ENCODE results near the gene TIA1.
A peak's percentile ranks its signal among the peaks of the same experiment; 100 is the strongest.

Gene TIA1

DNA sequence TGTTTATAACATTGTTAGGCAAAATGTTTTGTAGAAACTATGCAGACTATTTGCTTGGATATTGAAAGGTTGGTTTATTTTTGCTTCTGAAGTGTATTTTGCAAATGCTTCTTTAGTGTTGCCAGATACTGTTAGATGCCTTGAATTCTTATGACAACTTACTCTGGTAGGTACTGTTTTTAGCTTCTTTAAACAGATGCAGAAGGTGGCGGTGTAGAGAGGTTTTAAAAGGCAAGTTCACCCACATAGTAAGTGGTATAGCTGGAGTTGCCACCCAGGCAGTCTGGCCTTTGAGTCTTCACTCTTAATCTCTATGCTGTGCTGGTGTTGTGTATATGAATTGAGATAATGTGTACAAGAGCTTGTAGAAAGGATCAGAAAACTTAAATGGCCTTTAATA is 13.1 kb upstream of the TIA1 start:
- TF ChIP-seq, protein P1, sequence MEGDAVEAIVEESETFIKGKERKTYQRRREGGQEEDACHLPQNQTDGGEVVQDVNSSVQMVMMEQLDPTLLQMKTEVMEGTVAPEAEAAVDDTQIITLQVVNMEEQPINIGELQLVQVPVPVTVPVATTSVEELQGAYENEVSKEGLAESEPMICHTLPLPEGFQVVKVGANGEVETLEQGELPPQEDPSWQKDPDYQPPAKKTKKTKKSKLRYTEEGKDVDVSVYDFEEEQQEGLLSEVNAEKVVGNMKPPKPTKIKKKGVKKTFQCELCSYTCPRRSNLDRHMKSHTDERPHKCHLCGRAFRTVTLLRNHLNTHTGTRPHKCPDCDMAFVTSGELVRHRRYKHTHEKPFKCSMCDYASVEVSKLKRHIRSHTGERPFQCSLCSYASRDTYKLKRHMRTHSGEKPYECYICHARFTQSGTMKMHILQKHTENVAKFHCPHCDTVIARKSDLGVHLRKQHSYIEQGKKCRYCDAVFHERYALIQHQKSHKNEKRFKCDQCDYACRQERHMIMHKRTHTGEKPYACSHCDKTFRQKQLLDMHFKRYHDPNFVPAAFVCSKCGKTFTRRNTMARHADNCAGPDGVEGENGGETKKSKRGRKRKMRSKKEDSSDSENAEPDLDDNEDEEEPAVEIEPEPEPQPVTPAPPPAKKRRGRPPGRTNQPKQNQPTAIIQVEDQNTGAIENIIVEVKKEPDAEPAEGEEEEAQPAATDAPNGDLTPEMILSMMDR (IDR thresholded peaks at IDR 0.05; ENCODE audit: control insufficient read depth, extremely low read depth, insufficient read depth), result no peak
- no peak for DNase-seq (ENCODE audit: low read depth)

DNA sequence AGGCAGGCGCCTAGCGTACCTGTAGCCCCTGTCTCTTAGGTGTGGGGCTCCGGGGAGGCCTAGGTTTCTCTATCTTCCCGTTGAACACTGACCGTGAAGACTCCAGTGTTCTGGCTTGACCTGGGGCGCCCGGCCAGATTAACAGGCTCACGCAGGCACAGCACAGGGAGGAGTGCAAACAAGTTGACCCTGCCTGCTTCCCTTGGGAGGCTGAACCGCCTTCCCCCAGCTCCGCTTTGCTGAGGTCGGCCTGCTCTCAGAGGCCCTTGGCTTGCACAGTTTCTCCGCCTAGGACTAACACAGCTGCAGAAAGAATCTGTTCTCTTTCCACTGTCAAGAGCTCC is 10.1 kb upstream of the TIA1 start:
- TF ChIP-seq, protein P1 (IDR thresholded peaks at IDR 0.05; ENCODE audit: control insufficient read depth, extremely low read depth, insufficient read depth), result no peak
- no peak for DNase-seq (ENCODE audit: low read depth)
- H3K4me3 ChIP-seq (ENCODE audit: low read depth, low read length), result peak overlapping the region; percentile 64

More for the DNA sequence above, 13.1 kb upstream of the TIA1 start:
- no peak overlapping the region for H3K4me3 ChIP-seq (ENCODE audit: low read depth, low read length)

DNA sequence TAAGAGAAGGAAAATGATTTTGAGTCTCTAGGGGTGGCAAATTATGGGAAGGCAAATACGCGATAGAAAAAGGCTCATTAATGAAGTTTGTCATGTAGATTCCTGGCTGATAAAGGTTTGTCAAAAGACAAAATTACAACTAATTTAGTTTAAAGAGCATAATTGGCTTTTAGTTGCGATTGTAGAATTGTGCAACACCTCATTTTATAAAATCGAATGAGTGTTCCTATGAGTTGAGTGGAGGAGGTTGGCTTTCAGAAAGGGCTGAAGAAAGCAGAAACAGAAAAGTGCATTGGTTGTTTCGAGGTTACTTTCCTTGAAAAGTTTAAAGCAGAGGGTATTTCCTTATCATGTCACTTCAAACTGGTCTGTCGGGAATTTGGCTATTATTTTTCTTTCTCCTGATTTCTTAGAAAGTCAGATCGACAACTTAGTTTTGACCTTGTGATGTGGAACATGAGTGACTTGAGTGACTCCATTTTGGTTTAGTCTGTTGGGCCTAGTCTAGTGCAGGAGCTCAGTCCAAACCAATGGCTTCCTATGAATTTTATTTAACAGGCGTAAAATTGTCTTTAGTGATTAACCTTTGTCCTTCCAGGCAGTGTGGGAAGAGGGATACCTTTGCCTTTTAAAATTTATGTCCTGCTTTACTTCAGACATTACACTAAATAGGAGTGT is 7.3 kb upstream of the TIA1 start:
- DNase-seq (ENCODE audit: low read depth), result no peak

DNA sequence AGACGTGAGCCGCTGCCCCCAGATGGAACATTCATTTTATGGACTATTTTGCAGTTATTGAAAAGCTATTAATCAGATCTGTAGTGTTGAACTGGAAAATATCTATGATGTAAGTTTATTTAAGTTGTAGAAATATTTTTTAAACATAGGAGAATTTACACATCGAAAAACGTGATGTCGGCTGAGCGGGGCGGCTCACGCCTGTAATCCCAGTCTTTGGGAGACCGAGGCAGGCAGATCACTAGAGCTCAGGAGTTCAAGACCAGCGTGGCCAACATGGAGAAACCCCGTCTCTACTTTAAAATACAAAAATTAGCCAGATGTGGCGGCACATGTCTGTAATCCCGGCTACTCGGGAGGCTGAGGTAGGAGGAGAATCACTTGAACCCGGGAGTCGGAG is 2.0 kb upstream of the TIA1 start:
- H3K4me3 ChIP-seq (ENCODE audit: low read depth, low read length), result no peak overlapping the region
- TF ChIP-seq, protein P1 (IDR thresholded peaks at IDR 0.05; ENCODE audit: control insufficient read depth, extremely low read depth, insufficient read depth), result no peak
- no peak for DNase-seq (ENCODE audit: low read depth)

More for the DNA sequence above, 7.3 kb upstream of the TIA1 start:
- H3K4me3 ChIP-seq (ENCODE audit: low read depth, low read length), result no peak overlapping the region
- TF ChIP-seq, protein P1 (IDR thresholded peaks at IDR 0.05; ENCODE audit: control insufficient read depth, extremely low read depth, insufficient read depth), result no peak

DNA sequence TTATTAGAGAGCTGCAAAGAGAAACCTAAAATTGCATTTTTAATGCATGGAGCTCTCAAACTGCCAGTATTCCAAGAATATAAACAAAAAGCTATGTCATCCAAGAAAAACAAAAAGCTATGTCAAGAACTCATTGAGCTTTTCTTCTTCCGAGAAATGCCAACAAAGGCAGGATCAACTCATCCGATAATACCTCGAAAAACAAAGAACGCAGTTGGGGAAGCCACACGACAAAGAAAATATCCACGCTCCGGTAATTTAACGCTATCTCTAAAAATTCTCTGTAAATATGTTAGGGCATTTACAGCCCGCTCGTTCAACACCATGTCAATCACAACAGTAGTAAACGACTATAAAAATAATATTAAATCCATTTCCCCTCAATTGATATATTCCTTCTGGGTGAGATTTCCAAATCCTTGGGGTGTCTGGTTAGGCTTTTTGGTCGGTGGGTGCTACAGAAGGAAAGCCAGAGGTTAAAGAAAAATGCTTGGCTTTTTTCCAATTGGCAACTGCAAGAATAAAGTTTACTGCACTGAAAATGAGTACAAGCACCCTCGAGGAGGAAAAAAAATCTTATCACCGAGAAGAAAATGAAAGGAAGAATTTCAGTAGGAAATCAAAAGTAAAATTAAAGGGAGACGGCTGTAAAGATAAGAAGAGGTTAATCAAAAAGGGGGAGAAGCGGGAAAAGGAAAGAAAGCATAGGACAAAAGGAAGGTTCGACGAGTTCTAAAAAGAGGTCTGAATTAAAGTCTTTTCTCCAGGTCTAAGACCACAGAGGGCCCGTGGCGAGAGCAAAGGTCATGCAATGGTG is 856 bp downstream of the TIA1 start:
- DNase-seq (ENCODE audit: low read depth), result no peak
- TF ChIP-seq, protein P1 (IDR thresholded peaks at IDR 0.05; ENCODE audit: control insufficient read depth, extremely low read depth, insufficient read depth), result no peak
- peak overlapping the region; percentile 73 for H3K4me3 ChIP-seq (ENCODE audit: low read depth, low read length)

DNA sequence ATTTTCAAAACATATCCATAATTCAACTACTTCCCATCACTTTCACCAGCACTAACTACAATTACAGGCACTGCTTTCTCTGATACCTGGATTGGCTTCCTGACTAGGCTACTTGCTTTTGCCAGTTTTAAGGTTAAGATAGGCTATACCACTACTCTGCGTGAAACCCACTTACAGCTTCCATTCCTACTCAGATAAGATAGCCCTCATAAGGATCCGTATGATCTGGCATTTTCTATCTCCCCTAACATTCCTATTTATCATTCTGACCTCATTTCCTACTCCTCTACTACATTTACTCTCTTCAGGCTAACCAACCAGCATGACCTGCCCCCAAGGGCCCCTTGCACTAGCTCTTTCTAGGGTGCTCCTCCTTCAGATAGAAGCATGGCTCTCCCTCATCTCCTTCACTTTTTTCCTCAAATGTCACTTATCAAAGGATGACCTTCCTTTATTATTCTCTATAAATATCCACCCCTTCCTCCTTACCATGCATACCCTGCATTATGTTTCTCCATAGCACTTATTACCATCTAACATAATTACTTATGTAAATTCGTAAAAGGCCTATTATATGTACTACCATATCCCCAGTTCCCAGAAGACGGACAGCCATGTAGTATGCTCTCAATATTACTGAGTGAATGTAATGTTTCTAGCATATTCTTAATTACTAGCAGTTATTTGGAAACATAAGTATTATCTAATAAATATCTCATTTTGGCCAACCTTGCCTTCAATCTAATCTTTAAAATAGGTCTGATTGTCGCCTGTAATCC is 4.4 kb downstream of the TIA1 start:
- no peak overlapping the region for H3K4me3 ChIP-seq (ENCODE audit: low read depth, low read length)
- TF ChIP-seq, protein P1 (IDR thresholded peaks at IDR 0.05; ENCODE audit: control insufficient read depth, extremely low read depth, insufficient read depth), result no peak
- no peak for DNase-seq (ENCODE audit: low read depth)

All from LNCaP clone FGC (cell line).